Stimulated activated CD8-positive, alpha-beta memory T cell treated with anti-CD3 and anti-CD28 coated beads, Interleukin-7, amount 100 ng/mL, for 1 hour (primary cell): ENCODE measurements around the gene SLC7A10.

Experiments used
- DNase-seq, 2 donors: peaks; one replicate each; pipeline ENCODE4 v3.0.0-alpha.2; 2020; ENCODE audit warnings: low read depth in 2 of 2

The SLC7A10 gene

GRCh38 chr19:33225458-33225926, at the start of gene SLC7A10:
Gene SLC7A10, minus strand, starts transcription at chr19:33225850. Its CDS starts 147 bp downstream, at chr19:33225703.
- no peak for DNase-seq

- no peak for DNase-seq
Measured at GRCh38 chr19:33274663-33275558, 49.3 kb upstream of the SLC7A10 start.

- no peak for DNase-seq
Measured at GRCh38 chr19:33273881-33274662, 48.4 kb upstream of the SLC7A10 start.

GRCh38 chr19:33273065-33273736, 47.6 kb upstream of the SLC7A10 start:
- DNase-seq: no peak

- DNase-seq: no peak
Measured at GRCh38 chr19:33271246-33272021, 45.8 kb upstream of the SLC7A10 start.

GRCh38 chr19:33270769-33271168, 45.1 kb upstream of the SLC7A10 start:
- no peak for DNase-seq

- no peak for DNase-seq
Measured at GRCh38 chr19:33269016-33269415, 43.4 kb upstream of the SLC7A10 start.

- no peak for DNase-seq
Measured at GRCh38 chr19:33268162-33268991, 42.7 kb upstream of the SLC7A10 start.

- no peak for DNase-seq
Measured at GRCh38 chr19:33267706-33268105, 42.1 kb upstream of the SLC7A10 start.

GRCh38 chr19:33266974-33267484, 41.4 kb upstream of the SLC7A10 start:
- no peak for DNase-seq

GRCh38 chr19:33264881-33265445, 39.3 kb upstream of the SLC7A10 start:
- DNase-seq: no peak

- DNase-seq: no peak
Measured at GRCh38 chr19:33263325-33264023, 37.8 kb upstream of the SLC7A10 start.

GRCh38 chr19:33261511-33262189, 36.0 kb upstream of the SLC7A10 start:
- no peak for DNase-seq

GRCh38 chr19:33260628-33261418, 35.2 kb upstream of the SLC7A10 start:
- DNase-seq: no peak

- DNase-seq: no peak
Measured at GRCh38 chr19:33259539-33259938, 33.9 kb upstream of the SLC7A10 start.

GRCh38 chr19:33257828-33258227, 32.2 kb upstream of the SLC7A10 start:
- DNase-seq: no peak

GRCh38 chr19:33256261-33256660, 30.6 kb upstream of the SLC7A10 start:
- DNase-seq: no peak

- no peak for DNase-seq
Measured at GRCh38 chr19:33255781-33256180, 30.1 kb upstream of the SLC7A10 start.
